GM18520 (cell line): Measurements from ENCODE around the gene KRTAP1-4.
"Not testable (repeated sequence)": the region's sequence is repeated elsewhere in the genome, so short reads cannot be mapped to it uniquely, and the experiment has no call there.

ENCODE experiments used
- ATAC-seq: cut with Tn5 transposase; IDR thresholded peaks from one replicate; pipeline ENCODE4 v1.9.1; 2021; ENCODE audit not compliant: unreplicated experiment

Gene KRTAP1-4

DNA sequence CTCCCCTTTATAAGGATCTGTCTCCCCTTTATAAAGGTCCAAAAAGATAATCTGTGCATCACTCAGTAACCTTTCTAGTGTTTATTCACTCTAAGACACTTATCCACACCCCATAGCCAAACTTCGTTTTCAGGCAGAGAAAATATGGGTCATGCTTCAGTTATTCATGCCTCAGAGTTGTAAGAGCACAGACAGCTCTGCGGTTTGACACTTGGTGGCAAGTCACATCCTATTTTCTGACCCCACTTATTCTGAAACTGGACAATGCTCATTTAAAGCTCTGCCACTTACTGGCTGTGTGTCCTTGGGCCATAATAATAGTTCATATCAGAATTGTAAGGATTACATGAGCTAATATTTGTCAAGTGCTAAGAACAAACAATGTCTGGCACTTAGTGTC is 19.1 kb upstream of the KRTAP1-4 start:
- no peak for ATAC-seq

GRCh38 chr17:41048441-41048840 is 18.4 kb upstream of the KRTAP1-4 start:
- no peak for ATAC-seq

DNA sequence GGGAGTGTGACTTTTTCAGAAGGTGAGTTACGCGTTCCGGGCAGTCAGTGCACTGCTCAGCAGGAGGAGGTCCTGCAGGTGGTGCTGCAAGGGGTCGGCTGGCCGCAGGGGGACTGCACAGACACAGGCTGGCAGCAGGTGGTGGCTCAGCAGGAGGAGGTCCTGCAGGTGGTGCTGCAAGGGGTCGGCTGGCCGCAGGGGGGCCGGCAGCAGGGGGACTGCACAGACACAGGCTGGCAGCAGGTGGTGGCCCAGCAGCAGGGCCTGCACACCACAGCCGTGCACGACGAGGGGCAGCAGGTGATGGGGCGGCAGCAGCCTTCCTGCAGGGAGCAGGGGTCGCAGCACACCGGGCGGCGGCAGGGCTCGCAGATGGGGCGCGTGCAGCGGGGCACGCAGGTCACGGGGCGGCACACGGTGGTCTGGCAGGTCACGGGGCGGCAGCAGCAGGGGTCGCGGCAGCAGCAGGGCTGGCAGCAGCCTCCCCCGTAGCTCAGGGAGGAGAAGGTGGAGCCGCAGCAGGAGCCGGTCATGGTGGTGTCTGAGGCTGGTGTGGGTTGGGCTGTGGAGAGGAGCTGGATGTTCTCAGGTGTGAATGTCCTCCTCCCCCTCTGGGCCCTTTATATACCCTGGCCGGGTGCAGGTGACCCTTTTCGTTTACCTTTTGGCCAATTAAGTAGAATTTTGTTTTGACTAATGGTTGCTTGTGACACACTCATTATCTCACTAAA is 16.9 kb upstream of the KRTAP1-4 start, which contains the start of gene KRTAP2-1:
KRTAP2-1 (minus strand) TSS at position 582 of the 731 bp plus-strand sequence; CDS start at position 533, 49 bp downstream.
- not testable (repeated sequence) for ATAC-seq

- ATAC-seq, result no peak
Measured at GRCh38 chr17:41042953-41043352, 13.0 kb upstream of the KRTAP1-4 start.

- ATAC-seq, result not testable (repeated sequence)
Measured at GRCh38 chr17:41040783-41041571, 11.0 kb upstream of the KRTAP1-4 start, which contains the start of gene KRTAP1-1. TSS of gene KRTAP1-1 (minus strand) at chr17:41041450. CDS start at chr17:41041397, 53 bp downstream.

- no peak for ATAC-seq
Measured at GRCh38 chr17:41037853-41038350, 7.9 kb upstream of the KRTAP1-4 start.

- ATAC-seq, result not testable (repeated sequence)
Measured at GRCh38 chr17:41034346-41034935, 4.4 kb upstream of the KRTAP1-4 start, which contains the start of gene KRTAP1-3. TSS of gene KRTAP1-3 (minus strand) at chr17:41034874. CDS start at chr17:41034821, 53 bp downstream.

- ATAC-seq, result no peak
Measured at GRCh38 chr17:41026715-41027471, 3.1 kb downstream of the KRTAP1-4 start, which contains the start of gene KRTAP1-5. TSS of gene KRTAP1-5 (minus strand) at chr17:41027208. CDS start at chr17:41027155, 53 bp downstream.

DNA sequence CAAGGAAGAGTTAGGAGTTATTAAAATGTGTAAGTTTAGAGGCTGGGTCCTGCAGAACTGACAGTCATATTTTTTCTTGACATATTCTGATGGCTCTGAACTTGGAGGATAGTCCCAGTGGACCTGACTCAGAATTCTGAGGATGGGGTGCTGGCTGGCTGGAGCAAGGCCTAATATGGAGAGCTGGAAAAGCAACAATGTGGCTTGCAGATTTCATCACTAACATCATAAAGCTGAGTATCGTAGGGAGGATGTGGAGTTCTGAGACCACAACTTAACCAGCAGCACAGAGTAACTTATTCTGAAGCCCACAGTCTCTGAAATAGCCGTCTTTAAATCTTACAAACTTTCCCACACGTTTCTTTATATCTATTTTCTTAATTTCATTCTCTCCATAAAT is 5.3 kb downstream of the KRTAP1-4 start:
- no peak for ATAC-seq

DNA sequence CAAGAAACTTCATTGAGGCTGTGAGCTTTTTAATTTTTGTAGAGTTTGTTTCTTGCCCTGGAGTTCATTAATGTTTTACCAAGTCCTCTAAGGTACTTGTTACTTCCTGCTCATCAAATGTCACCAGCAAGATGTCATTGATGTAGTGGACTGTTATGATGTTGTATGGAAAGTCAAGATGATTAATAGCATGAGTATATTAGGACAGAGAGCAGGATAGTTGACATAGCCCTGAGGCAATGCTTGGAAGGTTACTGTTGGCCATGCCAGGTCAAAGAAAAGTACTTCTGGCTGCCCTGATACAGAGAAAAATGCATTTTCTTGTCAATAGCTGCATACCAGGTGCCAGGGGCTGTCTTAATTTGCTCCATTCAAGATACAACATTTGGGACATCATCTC is 9.7 kb downstream of the KRTAP1-4 start:
- ATAC-seq, result no peak

DNA sequence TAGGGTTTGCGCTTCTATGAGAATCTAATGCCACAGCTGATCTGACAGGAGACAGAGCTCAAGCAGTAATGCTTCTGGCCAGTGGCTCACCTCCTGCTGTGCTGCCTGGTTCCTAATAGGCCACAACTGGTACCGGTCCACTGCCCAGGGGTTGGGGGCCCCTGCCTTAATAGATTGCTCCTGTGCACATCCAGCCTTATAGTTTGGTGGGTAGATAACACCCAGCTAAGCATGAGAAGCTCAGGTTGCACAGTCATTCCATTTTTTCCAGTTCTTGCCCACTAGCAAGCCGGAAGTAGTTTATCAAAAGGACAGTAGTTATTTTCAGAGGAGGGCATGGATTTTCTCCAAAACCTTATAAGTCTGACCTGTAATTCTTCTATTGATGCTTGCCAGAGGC is 10.6 kb downstream of the KRTAP1-4 start:
- no peak for ATAC-seq

GRCh38 chr17:41018541-41018940 is 11.5 kb downstream of the KRTAP1-4 start:
- ATAC-seq, result no peak

DNA sequence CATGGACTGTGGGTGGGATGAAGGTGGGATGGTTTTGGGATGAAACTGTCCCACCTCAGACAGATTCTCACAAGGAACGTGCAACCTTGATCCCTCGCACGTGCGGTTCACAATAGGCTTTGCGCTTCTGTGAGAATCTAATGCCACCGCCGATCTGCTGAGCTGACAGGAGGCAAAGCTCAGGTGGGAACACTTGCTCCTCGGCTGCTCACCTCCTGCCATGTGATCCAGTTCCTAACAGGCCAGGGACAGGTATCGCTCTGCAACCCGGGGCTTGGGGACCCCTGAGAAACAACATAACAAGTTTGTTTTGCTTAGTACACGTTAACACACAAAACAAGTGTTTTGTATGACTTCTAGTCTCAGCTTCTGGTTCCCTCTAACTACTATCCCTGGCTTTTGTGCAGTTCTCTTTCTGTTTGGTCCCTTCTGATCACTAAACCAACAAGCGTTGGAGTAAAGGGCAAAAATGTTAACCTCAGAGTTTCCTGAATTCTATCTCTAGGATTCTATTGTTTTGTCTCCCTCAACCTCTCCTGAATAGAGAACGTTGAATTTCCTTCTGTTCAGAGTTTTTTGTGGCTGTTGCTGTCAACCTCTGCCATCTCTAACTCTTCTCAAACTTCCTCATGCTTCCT is 13.3 kb downstream of the KRTAP1-4 start:
- ATAC-seq, result no peak

DNA sequence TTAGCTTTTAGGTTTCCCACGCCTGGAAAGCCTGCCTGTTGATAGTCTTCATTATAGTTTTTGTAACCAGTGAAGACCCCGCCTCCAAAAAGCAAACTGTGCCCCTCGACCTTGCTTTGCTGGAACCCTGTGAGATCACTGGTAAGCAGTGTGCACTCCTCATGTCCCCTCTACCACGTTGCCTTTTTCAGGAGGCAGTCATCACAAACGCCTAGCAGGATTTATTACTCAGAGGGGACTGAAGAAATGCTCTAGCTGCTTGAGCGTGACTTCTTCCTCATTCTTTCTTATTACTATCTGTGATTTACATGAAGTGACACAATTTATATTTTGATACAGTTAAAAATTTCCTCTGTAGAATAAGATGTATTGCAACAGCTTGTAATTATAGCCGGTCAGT is 14.5 kb downstream of the KRTAP1-4 start:
- no peak for ATAC-seq

DNA sequence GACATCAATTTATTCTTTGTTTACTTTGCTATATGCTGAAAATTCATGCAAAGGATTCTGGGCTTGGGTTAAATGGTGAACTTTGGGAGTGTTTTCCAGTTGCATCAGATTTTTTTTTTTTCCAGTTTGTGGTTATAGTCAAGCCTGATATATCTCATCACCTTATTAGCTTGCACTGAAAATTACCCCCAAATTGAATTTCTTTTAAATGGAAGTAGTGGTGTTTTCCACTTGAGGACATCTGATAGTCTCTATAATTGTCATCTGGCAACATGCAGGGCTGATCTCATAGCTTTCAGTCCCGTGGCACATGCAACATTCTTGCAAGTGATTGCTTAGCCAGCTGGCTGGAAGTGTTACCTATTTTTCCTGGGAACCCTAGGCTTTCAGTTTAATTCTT is 16.4 kb downstream of the KRTAP1-4 start:
- no peak for ATAC-seq

GRCh38 chr17:41013181-41013580 is 16.8 kb downstream of the KRTAP1-4 start:
- ATAC-seq, result no peak

DNA sequence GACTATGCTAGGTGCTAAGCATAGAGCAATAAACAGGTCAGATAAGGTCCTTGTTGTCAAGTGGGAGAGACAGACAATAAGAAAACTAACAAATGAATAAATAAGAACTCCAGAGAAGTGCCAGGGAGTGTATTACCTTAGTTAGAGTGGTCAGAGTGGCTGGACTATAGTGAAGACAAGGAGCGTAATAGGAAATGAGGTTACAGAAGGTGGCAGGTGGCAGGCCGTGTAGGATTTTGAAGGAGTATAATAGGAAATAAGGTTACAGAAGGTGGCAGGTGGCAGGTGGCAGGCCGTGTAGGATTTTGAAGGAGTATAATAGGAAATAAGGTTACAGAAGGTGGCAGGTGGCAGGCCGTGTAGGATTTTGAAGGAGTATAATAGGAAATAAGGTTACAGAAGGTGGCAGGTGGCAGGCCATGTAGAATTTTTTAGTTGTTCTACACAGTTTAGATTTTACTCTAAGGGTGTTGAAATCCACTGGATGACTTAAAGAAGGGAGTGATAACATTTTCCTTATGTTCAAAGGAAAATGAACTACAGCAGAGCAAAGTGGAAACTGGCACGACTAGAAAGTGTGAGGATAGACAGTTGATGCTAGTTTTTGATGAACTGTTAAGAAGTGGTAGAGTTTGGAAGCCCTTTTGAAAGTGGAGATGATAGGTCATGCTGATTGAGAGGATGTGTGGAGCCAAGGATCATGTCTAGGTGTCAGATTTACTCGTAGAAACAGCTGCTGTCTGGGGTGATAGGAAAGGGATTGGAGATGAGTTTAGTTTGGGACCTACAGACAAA is 17.5 kb downstream of the KRTAP1-4 start:
- ATAC-seq, result no peak

DNA sequence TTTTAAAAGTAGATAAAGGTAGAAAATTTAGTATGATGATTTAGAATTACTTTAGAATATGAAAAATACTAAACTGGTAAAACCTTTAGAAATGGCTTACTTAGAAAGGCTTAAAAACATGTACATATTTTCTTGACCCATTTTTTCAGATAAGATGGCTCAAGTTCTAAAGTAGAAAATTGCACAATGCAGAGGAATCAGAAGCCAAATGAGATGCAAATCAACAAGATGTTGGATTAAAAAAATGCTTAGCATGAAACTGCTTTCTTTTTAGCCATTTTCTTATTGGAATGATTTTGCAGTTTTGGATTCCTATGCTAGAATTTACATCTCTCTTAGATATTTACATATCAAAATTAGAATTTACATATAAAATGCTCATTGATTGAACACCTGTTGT is 19.6 kb downstream of the KRTAP1-4 start:
- ATAC-seq, result no peak

DNA sequence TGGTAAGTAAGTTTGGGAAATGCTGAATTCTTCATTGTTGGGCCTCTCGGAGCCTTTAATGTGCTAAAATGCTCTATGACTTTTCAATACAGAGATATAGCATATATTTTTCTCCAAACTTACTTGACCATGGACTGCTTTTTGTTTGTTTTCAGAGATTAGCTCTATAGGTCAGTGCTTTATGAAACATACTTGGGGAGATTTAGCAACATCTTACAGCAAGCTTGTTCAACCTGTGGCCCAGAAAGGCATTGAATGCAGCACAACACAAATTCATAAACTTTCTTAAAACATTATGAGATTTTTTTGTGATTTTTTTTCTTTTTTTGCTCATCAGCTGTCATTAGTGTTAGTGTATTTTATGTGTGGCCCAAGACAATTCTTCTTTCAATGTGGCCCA is 20.1 kb downstream of the KRTAP1-4 start:
- no peak for ATAC-seq
